Esophagus muscularis mucosa (tissue), 4 donors: ENCODE results near the gene CPSF4. TPM values are rescaled to one million over a fixed set of nuclear protein-coding genes. Genes with fewer than 3 reads are reported as not detected.
A peak's percentile ranks its signal among the peaks of the same experiment; 100 is the strongest.
"Not testable (repeated sequence)": the region's sequence is repeated elsewhere in the genome, so short reads cannot be mapped to it uniquely, and the experiment has no call there.

ENCODE experiments used
- DNase-seq: peaks from one replicate; pipeline ENCODE4 v3.0.0-alpha.2; 2017; ENCODE audit errors: extremely low spot score
- H3K27ac ChIP-seq, 4 donors: fragments of 200-600 bp; sonication (generic); replicated peaks in 1 of 4; 1 replicate in 3 of 4; 2 replicates in 1 of 4; pipeline ENCODE4 v1.5.1; 2016 to 2019; ENCODE audit warnings: mild to moderate bottlenecking in 1 of 4
- H3K27me3 ChIP-seq, 4 donors: fragments of 200-600 bp; sonication (generic); one replicate each; pipeline versions ENCODE4 v1.5.1 to v1.6.0; 2016 to 2019
- H3K36me3 ChIP-seq, 4 donors: fragments of 200-600 bp; sonication (generic); one replicate each; pipeline ENCODE4 v1.5.1; 2016 to 2019
- H3K4me1 ChIP-seq, 4 donors: fragments of 200-600 bp; sonication (generic); one replicate each; pipeline ENCODE4 v1.5.1; 2016 to 2019
- H3K4me3 ChIP-seq, 4 donors: fragments of 200-600 bp; sonication (generic); 1 replicate in 2 of 4; 2 replicates in 2 of 4; pipeline ENCODE4 v1.5.1; 2016 to 2019; ENCODE audit warnings: mild to moderate bottlenecking in 4 of 4, moderate library complexity in 1 of 4
- H3K9me3 ChIP-seq, 4 donors: fragments of 200-600 bp; sonication (generic); 1 replicate in 3 of 4; 2 replicates in 1 of 4; pipeline ENCODE4 v1.5.1; 2016 to 2019
- EP300 ChIP-seq: sonication (generic); formaldehyde crosslinking; IDR thresholded peaks from one replicate; pipeline ENCODE4 v1.6.1; 2017; ENCODE audit warnings: antibody characterized with exemption
- POLR2A ChIP-seq: fragments of 450-650 bp; IDR thresholded peaks from one replicate; pipeline ENCODE4 v1.6.1; 2017; ENCODE audit warnings: antibody characterized with exemption, moderate library complexity, mild to moderate bottlenecking, low read depth
- POLR2AphosphoS5 ChIP-seq, 2 donors: sonication (generic); formaldehyde crosslinking; IDR thresholded peaks; one replicate each; pipeline ENCODE4 v1.6.1; 2017; ENCODE audit warnings: antibody characterized with exemption in 2 of 2
- WGBS: methylation state at CpG from one replicate; pipeline ENCODE4 v1.1.5; 2018; 5-methylcytosine and 5-hydroxymethylcytosine counted together
- intact Hi-C: fragments of 100-400 bp; cut with DNase I; formaldehyde crosslinking; loops from one replicate; pipeline ENCODE4 v1.15.1; 2023
- total RNA-seq, 4 donors: library from RNA; depleted of rRNA; stranded (reverse); fragments of >200 nt; gene quantifications; one replicate each; pipeline versions ENCODE4 v1.1.0 to v1.2.1, GENCODE V29; 2016
- TF ChIP-seq, protein P1 (sequence below), 3 experiments: fragments of 200-600 bp in 2 of 3; fragments of 450-650 bp in 1 of 3; sonication (generic) in 2 of 3; IDR thresholded peaks; one replicate each; pipeline ENCODE4 v1.5.1; 2017 to 2019; ENCODE audit warnings: antibody characterized with exemption in 3 of 3, mild to moderate bottlenecking in 2 of 3, moderate library complexity in 1 of 3

CPSF4 gene
- total RNA-seq, 4 donors from 2014 or later = 19.1 to 25.3 (median 20.8) TPM

DNA sequence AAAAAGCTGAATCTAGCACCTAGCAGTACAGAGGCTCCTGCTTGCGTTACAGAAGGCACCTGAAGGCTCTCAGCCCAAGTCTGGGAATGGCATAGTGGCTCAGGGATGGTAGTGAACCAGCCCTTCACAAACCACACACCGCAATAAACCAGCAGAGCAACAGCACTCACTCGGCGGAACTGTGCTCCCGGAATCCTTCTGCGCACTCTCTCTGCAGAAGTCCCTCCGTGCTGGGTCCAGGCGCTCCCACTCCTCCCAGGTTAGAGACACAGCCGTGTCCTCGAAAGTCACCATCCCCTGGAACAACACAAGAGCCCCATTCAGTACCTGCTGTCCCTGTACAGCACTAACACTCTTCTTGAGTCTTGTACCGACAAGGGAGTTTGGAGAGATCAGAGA is 59.8 kb downstream of the CPSF4 start:
- Histone ChIP-seq H3K9me3 (peaks cover 5 to 20% (median 15%) of the 10 kb centered on the region in 4 donors), H3K27me3 (no peaks in the 10 kb centered on the region), H3K4me3 (peak overlapping the region; percentile 68 to 95 (median 80)), H3K36me3 (peaks cover 28 to 50% (median 46%) of the 10 kb centered on the region in 4 donors), H3K27ac (no peak overlapping the region), H3K4me1 (peaks cover 26 to 44% (median 33%) of the 10 kb centered on the region in 4 donors)
- intact Hi-C loops = loop anchor here (2.0 kb wide), 1 partner anchor 26 kb away; the partner anchor contains the start of gene ZNF789
- no peak for TF ChIP-seq EP300
- TF ChIP-seq, protein P1, sequence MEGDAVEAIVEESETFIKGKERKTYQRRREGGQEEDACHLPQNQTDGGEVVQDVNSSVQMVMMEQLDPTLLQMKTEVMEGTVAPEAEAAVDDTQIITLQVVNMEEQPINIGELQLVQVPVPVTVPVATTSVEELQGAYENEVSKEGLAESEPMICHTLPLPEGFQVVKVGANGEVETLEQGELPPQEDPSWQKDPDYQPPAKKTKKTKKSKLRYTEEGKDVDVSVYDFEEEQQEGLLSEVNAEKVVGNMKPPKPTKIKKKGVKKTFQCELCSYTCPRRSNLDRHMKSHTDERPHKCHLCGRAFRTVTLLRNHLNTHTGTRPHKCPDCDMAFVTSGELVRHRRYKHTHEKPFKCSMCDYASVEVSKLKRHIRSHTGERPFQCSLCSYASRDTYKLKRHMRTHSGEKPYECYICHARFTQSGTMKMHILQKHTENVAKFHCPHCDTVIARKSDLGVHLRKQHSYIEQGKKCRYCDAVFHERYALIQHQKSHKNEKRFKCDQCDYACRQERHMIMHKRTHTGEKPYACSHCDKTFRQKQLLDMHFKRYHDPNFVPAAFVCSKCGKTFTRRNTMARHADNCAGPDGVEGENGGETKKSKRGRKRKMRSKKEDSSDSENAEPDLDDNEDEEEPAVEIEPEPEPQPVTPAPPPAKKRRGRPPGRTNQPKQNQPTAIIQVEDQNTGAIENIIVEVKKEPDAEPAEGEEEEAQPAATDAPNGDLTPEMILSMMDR (IDR thresholded peaks at IDR 0.05) = no peak
- TF ChIP-seq POLR2AphosphoS5 (IDR thresholded peaks at IDR 0.05) = no peak
- TF ChIP-seq POLR2A = no peak
- DNase-seq = no peak
- WGBS = 73% methylated on average over 11 of the region's 11 CpGs

DNA sequence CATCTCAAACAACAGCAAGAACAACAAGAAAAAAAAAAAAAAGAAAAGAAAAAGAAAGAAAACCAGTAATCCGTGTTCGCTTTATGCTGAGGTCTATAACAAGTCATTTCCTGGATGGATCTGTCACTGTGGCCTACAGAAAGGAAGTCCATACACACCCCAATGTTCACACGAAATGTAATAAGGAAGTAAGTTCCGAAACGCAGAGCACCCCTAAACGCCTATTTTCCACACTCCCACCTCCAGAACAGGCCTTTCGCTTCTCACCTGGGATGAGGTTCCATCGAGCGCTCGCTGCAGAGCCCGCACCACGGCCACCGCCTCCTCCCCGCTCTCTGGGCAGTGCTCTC is 60.6 kb downstream of the CPSF4 start:
- intact Hi-C loops = loop anchor here (2.0 kb wide), 1 partner anchor 27 kb away; the partner anchor contains the start of gene ZNF789
- WGBS = under 1% methylated on average over 14 of the region's 14 CpGs
- H3K36me3 ChIP-seq = peaks cover 20 to 42% (median 38%) of the 10 kb centered on the region in 4 donors

DNA sequence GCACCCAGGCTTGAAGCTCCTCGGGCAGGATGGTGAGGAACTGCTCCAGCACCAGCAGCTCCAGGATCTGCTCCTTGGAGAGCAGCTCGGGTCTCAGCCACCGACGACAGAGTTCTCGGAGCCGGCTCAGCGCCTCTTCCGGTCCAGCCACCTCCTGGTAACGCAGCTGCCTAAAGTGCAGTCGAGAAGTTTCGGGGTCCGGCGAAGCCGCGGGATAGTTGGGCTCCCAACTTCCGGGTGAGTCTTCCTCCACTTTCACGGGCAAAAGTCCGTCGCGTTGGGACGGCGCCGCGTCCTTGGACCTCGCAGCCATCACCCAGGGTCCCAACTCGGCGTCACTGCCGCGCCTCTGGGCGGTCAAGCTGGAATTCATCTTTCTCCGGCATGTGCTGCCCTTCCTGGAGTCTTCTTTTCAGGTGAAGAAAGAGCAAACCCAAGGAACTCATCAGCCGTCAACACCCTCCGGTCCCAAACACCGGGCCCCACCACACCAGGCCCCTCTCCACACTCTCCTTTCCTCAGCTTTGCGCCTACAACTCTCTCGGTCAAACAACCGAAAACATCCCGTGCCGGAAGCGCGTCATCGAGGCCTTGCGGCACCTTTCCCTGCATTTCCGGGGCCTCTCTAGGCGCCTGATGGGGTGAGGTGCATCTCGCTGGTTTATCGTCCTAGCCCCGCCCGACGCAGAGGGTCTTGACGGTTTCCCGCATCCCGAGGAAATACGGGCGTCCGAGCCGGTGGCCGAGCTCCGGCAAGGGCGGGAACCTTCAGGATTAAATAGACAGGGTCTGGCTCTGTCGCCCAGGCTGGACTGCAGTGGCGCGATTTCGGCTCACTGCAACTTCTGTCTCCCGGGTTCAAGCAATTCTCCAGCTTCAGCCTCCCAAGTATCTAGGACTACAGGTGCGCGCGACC is 61.2 kb downstream of the CPSF4 start, which contains the start of gene ZNF394:
Gene ZNF394 (minus strand): TSS at position 561 of the 916 bp plus-strand sequence. CDS start 188 bp downstream, at position 373.
- WGBS = 1% methylated on average over 53 of the region's 68 CpGs

More for the DNA sequence above, 60.6 kb downstream of the CPSF4 start:
- TF ChIP-seq POLR2AphosphoS5 (IDR thresholded peaks at IDR 0.05) = no peak
- Histone ChIP-seq H3K27me3 (no peaks in the 10 kb centered on the region), H3K27ac (peak overlapping the region; percentile 91 to 96 (median 94)), H3K4me3 (peak overlapping the region; percentile 68 to 95 (median 80)), H3K4me1 (peaks cover 30 to 52% (median 39%) of the 10 kb centered on the region in 4 donors), H3K9me3 (peaks cover 0 to 12% (median 7%) of the 10 kb centered on the region in 4 donors)
- DNase-seq = no peak

DNA sequence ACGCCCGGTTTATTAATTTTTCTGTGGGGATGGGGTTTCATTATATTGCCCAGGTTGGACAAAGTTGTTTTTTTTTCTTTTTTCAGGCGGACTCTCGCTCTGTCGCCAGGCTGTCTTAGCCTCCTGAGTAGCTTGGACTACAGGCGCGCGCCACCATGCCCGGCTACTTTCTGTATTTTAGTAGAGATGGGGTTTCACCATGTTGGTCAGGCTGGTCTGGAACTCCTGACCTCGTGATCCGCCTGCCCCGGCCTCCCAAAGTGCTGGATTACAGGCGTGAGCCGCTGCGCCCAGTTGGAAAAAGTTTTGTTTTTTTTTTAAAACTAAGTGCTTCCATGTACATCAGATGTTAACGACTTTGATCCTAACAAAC is 61.9 kb downstream of the CPSF4 start:
- no peaks in the 10 kb centered on the region for H3K9me3 ChIP-seq
- H3K36me3 ChIP-seq = peaks cover 9 to 29% (median 25%) of the 10 kb centered on the region in 4 donors
- intact Hi-C loops = loop anchor here (5.0 kb wide), 1 partner anchor 52 kb away; the partner anchor contains the start of gene FAM200A
- H3K27ac ChIP-seq = peak overlapping the region; percentile 91 to 96 (median 94)
- H3K27me3 ChIP-seq = no peaks in the 10 kb centered on the region
- whole genome bisulfite sequencing = 51% methylated on average over 16 of the region's 16 CpGs
- DNase-seq = no peak
- peaks cover 33 to 55% (median 43%) of the 10 kb centered on the region in 4 donors for H3K4me1 ChIP-seq
- peak overlapping the region; percentile 68 to 95 (median 80) for H3K4me3 ChIP-seq
- TF ChIP-seq EP300 (no peak), POLR2AphosphoS5 (IDR thresholded peaks at IDR 0.05) (no peak), POLR2A (no peak)
- TF ChIP-seq, protein P1 (IDR thresholded peaks at IDR 0.05) = no peak

More for the DNA sequence above, 61.2 kb downstream of the CPSF4 start, which contains the start of gene ZNF394:
- Histone ChIP-seq H3K27ac (peak within 1 kb of the TSS; percentile 91 to 96 (median 94)), H3K4me1 (peaks cover 30 to 52% (median 39%) of the 10 kb centered on the region in 4 donors), H3K36me3 (peaks cover 14 to 35% (median 31%) of the 10 kb centered on the region in 4 donors), H3K4me3 (peak within 1 kb of the TSS; percentile 68 to 95 (median 80)), H3K27me3 (no peaks in the 10 kb centered on the region), H3K9me3 (peaks cover 0 to 5% (median under 1%) of the 10 kb centered on the region in 4 donors)
- peak; percentile 95 to 98 for TF ChIP-seq POLR2AphosphoS5 (IDR thresholded peaks at IDR 0.05)
- peak; percentile 28 for TF ChIP-seq POLR2A
- TF ChIP-seq EP300 = no peak
- TF ChIP-seq, protein P1 (IDR thresholded peaks at IDR 0.05) = no peak
- peak; percentile 97 for DNase-seq
- intact Hi-C loops = loop anchor here (2.0 to 5.0 kb wide), 2 partner anchors 27 to 52 kb away; partner anchors contain the start of genes FAM200A and ZNF789

DNA sequence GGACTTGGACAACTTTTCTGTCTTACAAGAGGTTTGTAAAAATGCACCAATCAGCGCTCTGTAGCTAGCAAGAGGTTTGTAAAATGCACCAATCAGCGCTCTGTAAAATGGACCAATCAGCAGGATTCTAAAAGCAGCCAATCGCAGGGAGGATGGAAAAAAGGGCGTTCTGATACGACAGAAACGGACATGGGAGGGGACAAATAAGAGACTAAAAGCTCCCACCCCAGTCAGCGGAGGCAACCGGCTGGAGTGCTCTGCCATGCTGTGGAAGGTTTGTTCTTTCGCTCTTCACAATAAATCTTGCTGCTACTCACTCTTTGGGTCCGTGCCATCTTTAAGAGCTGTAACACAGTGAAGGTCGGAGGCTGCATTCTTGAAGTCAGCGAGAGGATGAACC is 62.5 kb downstream of the CPSF4 start:
- not testable (repeated sequence) for H3K9me3 ChIP-seq, DNase-seq, H3K27me3 ChIP-seq
- peak overlapping the region in 3 of 4 donors; percentile 91 to 96 (median 94) for H3K27ac ChIP-seq
- peak overlapping the region in 2 of 4 donors; percentile 68 to 91 for H3K4me3 ChIP-seq
- intact Hi-C loops = loop anchor here (5.0 kb wide), 1 partner anchor 51 kb away; the partner anchor contains the start of gene FAM200A
- H3K4me1 ChIP-seq = peaks cover 39 to 58% (median 49%) of the 10 kb centered on the region in 4 donors
- 94% methylated on average over 12 of the region's 12 CpGs for WGBS
- peaks cover 3 to 23% (median 19%) of the 10 kb centered on the region in 4 donors for H3K36me3 ChIP-seq
